GM18499 (cell line): Measurements from ENCODE around the gene CELA3B.
"Not testable (repeated sequence)": the region's sequence is repeated elsewhere in the genome, so short reads cannot be mapped to it uniquely, and the experiment has no call there.

Source experiments
- ATAC-seq: cut with Tn5 transposase; IDR thresholded peaks from one replicate; pipeline ENCODE4 v1.9.1; 2021; ENCODE audit warnings: moderate number of reproducible peaks; ENCODE audit not compliant: insufficient read depth, unreplicated experiment

Gene CELA3B

GRCh38 chr1:21974699-21975098 is 2.1 kb upstream of the CELA3B start:
- ATAC-seq: not testable (repeated sequence)

GRCh38 chr1:21975296-21975695 is 1.5 kb upstream of the CELA3B start:
- ATAC-seq: not testable (repeated sequence)

- not testable (repeated sequence) for ATAC-seq
These were observed 1.4 kb downstream of the CELA3B start for GRCh38 chr1:21978209-21978608.

GRCh38 chr1:21980515-21981220 is 3.8 kb downstream of the CELA3B start:
- not testable (repeated sequence) for ATAC-seq

- not testable (repeated sequence) for ATAC-seq
These were observed 4.4 kb downstream of the CELA3B start for GRCh38 chr1:21981253-21981652.

- not testable (repeated sequence) for ATAC-seq
These were observed 5.3 kb downstream of the CELA3B start for GRCh38 chr1:21982122-21982521.

GRCh38 chr1:21983539-21983938 is 6.7 kb downstream of the CELA3B start:
- not testable (repeated sequence) for ATAC-seq

GRCh38 chr1:21985893-21986292 is 9.1 kb downstream of the CELA3B start:
- not testable (repeated sequence) for ATAC-seq

GRCh38 chr1:21986386-21986785 is 9.6 kb downstream of the CELA3B start:
- ATAC-seq: not testable (repeated sequence)

GRCh38 chr1:21989672-21990393 is 13.0 kb downstream of the CELA3B start:
- ATAC-seq: not testable (repeated sequence)

GRCh38 chr1:21992186-21992585 is 15.4 kb downstream of the CELA3B start:
- not testable (repeated sequence) for ATAC-seq

- not testable (repeated sequence) for ATAC-seq
These were observed 17.9 kb downstream of the CELA3B start for GRCh38 chr1:21994716-21995115.

- ATAC-seq: not testable (repeated sequence)
These were observed 19.8 kb downstream of the CELA3B start for GRCh38 chr1:21996663-21996970.

- not testable (repeated sequence) for ATAC-seq
These were observed 21.2 kb downstream of the CELA3B start for GRCh38 chr1:21997891-21998623.

- not testable (repeated sequence) for ATAC-seq
These were observed 21.9 kb downstream of the CELA3B start for GRCh38 chr1:21998624-21999294.

- ATAC-seq: not testable (repeated sequence)
These were observed 22.8 kb downstream of the CELA3B start for GRCh38 chr1:21999645-22000044.

- no peak for ATAC-seq
These were observed 24.6 kb downstream of the CELA3B start, which contains the start of gene CELA3A for GRCh38 chr1:22001409-22001808. TSS of gene CELA3A (plus strand) at chr1:22001657. CDS start at chr1:22001675, 18 bp downstream.

- ATAC-seq: not testable (repeated sequence)
These were observed 25.6 kb downstream of the CELA3B start for GRCh38 chr1:22002461-22002860.

GRCh38 chr1:22002875-22003274 is 26.1 kb downstream of the CELA3B start:
- not testable (repeated sequence) for ATAC-seq

GRCh38 chr1:22003959-22004358 is 27.1 kb downstream of the CELA3B start:
- not testable (repeated sequence) for ATAC-seq
